ENCODE measurements around the gene SALL2. TPM values are rescaled to one million over a fixed set of nuclear protein-coding genes. Genes with fewer than 3 reads are reported as not detected.
A peak's percentile ranks its signal among the peaks of the same experiment; 100 is the strongest.

SALL2 gene
- total RNA-seq, 1 donor from 2014 or later, result 17.1 TPM

DNA sequence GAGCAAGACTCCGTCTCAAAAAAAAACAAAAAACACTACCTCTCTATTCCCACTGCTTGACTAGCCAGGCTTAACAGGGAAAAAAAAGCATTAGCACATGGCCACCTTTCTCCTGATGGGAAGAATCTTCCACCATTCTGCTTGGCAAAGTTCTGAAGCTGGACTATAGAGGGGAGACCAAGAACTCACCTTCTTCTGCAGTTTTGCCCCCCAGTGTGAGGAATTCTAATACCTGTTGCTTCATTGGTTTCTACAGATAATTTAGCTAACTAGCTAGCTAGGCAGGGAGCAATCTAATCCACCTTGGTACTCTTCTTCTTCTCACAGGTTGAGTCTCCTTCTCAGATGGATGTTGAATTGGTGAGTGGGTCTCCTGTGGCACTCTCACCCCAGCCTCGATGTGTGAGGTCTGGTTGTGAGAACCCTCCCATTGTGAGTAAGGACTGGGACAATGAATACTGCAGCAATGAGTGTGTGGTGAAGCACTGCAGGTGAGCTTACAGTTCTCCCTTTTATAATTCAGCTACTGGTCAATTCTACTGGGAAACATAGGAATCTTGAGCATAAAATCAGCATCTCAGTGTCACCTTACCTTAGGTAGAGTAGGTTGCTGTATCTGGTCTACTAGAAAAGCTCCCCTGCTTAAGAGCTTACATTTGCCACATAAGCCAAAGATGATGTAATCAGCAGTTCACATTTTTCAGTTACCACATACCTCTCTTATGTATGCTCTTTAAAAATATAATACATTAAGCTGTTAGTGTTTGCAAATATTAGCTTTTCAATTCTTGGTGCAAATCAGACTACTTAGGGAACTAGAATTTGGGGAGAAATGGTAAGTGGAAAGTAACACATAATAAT, 31.0 kb downstream of the SALL2 start:
- Histone ChIP-seq H3K36me3 (ENCODE audit: control insufficient read depth, insufficient read depth, low read length) (no peaks in the 10 kb centered on the region), H3K4me3 (ENCODE audit: low read depth, low read length) (no peak overlapping the region), H3K27me3 (ENCODE audit: control insufficient read depth, insufficient read depth, low read length) (no peaks in the 10 kb centered on the region)
- DNase-seq (ENCODE audit: low read depth), result no peak
- TF ChIP-seq, protein P1, sequence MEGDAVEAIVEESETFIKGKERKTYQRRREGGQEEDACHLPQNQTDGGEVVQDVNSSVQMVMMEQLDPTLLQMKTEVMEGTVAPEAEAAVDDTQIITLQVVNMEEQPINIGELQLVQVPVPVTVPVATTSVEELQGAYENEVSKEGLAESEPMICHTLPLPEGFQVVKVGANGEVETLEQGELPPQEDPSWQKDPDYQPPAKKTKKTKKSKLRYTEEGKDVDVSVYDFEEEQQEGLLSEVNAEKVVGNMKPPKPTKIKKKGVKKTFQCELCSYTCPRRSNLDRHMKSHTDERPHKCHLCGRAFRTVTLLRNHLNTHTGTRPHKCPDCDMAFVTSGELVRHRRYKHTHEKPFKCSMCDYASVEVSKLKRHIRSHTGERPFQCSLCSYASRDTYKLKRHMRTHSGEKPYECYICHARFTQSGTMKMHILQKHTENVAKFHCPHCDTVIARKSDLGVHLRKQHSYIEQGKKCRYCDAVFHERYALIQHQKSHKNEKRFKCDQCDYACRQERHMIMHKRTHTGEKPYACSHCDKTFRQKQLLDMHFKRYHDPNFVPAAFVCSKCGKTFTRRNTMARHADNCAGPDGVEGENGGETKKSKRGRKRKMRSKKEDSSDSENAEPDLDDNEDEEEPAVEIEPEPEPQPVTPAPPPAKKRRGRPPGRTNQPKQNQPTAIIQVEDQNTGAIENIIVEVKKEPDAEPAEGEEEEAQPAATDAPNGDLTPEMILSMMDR (IDR thresholded peaks at IDR 0.05; ENCODE audit: insufficient read depth, low read length, poor library complexity, severe bottlenecking), result no peak

DNA sequence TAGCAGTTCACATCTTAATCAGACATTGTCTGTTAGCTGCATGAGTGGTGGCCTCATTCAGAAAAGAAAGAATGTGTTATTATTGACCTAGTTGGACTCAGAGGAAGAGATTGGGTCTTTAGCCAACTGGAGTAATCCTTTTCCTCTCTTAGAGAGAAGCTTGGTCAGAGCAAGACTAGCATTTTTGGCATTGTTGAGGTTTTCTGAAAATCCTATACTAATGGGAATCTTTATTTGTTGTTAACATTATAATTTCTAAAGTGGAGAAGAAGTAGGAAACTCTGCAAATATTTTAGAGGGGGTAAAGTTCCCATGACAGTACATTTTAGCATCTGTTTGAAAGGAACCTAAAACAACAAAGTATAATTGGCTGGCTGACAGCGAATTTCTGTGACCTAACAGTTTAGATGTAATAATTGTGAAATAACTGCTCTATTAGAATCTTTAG, 39.5 kb downstream of the SALL2 start:
- DNase-seq (ENCODE audit: low read depth), result no peak
- Histone ChIP-seq H3K4me3 (ENCODE audit: low read depth, low read length) (no peak overlapping the region), H3K36me3 (ENCODE audit: control insufficient read depth, insufficient read depth, low read length) (no peaks in the 10 kb centered on the region), H3K27me3 (ENCODE audit: control insufficient read depth, insufficient read depth, low read length) (no peaks in the 10 kb centered on the region)
- TF ChIP-seq, protein P1 (IDR thresholded peaks at IDR 0.05; ENCODE audit: insufficient read depth, low read length, poor library complexity, severe bottlenecking), result no peak

DNA sequence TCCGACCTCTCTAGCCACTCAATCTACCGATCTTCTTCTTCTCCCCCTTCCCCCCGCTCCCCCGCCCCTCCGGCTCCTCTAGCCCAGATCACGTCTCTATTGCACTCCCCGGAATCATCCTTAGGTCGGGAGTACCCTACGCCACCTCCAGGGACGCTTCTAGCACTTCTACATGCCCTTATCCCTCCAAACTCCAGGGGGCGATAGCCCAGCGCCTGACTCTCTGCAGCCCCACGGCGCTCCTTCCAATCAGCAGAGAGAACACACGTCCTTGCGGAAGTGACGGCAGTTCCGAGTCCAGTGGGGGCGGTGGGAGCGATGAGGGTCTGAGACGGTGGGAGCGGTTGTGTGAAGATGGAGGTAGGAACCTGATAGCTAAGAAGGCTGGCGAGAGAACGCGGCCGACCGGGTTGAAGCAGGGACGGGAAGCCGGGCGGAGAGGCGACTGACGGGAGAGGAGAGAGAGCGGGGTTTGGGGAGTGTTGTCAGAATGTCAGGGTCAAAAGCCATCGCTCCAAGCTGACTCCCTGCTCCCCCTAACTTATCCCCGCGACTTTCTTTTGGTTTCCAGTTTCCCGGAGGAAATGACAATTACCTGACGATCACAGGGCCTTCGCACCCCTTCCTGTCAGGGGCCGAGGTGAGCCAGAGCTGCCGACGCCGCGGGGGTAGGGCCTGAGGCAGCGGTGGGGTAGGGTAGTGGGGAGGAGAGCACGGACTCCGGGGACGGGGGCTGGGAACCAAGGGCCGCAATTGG, 49.0 kb downstream of the SALL2 start, which contains the start of the genes RAB2B and TOX4:
RAB2B (minus strand) TSS at position 35 of the 757 bp plus-strand sequence. CDS start 87 bp downstream, outside the sequence.
TOX4 (plus strand) TSS at position 271 of the 757 bp plus-strand sequence; CDS start at position 355, 84 bp downstream.
- Histone ChIP-seq H3K4me3 (ENCODE audit: low read depth, low read length) (peak within 1 kb of the TSS; percentile 100), H3K36me3 (ENCODE audit: control insufficient read depth, insufficient read depth, low read length) (no peaks in the 10 kb centered on the region), H3K27me3 (ENCODE audit: control insufficient read depth, insufficient read depth, low read length) (no peaks in the 10 kb centered on the region)
- TF ChIP-seq, protein P1 (IDR thresholded peaks at IDR 0.05; ENCODE audit: insufficient read depth, low read length, poor library complexity, severe bottlenecking), result peak; percentile 98
- peak; percentile 89 for DNase-seq (ENCODE audit: low read depth)

DNA sequence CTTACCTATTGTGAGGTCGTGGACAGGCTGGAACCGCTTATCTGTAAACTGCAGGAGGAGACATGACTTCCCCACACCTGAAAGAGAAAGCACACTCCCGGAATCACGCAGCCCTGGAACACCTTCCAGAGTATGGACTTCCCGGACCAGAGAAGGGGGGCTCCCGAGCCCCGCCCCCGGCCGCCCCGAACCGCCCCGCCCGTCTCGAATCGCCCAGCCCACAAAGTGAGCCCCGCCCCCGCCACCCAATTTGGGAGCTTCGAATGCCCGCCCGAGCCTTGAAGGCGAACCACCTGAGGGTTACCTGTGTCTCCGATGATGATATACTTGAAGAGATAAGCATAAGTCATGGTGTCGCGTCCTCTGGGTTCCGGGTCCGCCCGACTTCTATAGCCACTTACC, 49.6 kb downstream of the SALL2 start:
- H3K27me3 ChIP-seq (ENCODE audit: control insufficient read depth, insufficient read depth, low read length), result no peaks in the 10 kb centered on the region
- peak overlapping the region; percentile 100 for H3K4me3 ChIP-seq (ENCODE audit: low read depth, low read length)
- TF ChIP-seq, protein P1 (IDR thresholded peaks at IDR 0.05; ENCODE audit: insufficient read depth, low read length, poor library complexity, severe bottlenecking), result no peak
- no peaks in the 10 kb centered on the region for H3K36me3 ChIP-seq (ENCODE audit: control insufficient read depth, insufficient read depth, low read length)
- no peak for DNase-seq (ENCODE audit: low read depth)

DNA sequence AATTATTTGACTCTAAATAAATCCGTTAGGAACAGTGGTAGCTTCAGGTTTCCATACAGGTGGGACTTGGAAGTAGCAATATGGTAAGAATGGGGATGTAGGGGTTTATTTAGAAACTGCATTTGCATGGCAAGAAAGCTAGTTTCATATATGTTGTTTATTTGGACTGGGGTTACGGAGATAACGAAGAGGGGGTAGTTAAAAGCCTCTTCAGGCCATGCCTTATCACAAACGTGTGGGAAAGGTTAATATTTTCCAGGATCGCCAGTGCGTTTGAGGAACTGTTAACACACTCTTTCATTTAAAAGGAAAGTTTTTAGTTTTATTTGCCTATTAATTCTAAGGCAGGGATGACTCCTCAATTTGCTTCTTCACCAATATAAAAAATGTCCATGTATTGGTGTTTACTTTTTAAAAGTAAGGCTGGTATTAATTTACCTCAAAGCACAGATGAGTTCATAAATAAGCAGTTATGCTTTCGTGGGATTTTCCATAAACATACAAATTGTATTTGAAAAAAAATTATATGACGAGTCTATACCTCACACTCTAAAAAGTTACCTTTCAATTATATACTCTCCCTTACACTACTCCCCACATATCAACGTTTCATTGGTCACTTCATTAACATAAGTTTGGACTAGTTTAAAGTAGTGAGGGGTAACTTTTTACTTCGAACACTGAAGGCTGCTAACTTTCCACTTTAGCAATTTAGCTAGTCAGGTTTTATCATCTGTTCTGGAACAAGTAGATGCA, 50.2 kb downstream of the SALL2 start:
- TF ChIP-seq, protein P1 (IDR thresholded peaks at IDR 0.05; ENCODE audit: insufficient read depth, low read length, poor library complexity, severe bottlenecking), result no peak
- peak overlapping the region; percentile 100 for H3K4me3 ChIP-seq (ENCODE audit: low read depth, low read length)
- no peaks in the 10 kb centered on the region for H3K27me3 ChIP-seq (ENCODE audit: control insufficient read depth, insufficient read depth, low read length)
- H3K36me3 ChIP-seq (ENCODE audit: control insufficient read depth, insufficient read depth, low read length), result no peaks in the 10 kb centered on the region
- no peak for DNase-seq (ENCODE audit: low read depth)
